GM18951 (cell line): ENCODE measurements around the gene PARD3B.

Experiments used
- POLR2A ChIP-seq: IDR thresholded peaks from 4 replicates; pipeline ENCODE4 v1.6.1; 2011; ENCODE audit warnings: mild to moderate bottlenecking; ENCODE audit not compliant: insufficient read length, insufficient read depth; ENCODE audit errors: extremely low read depth
- in situ Hi-C: fragments of 300-500 bp; cut with MboI; formaldehyde crosslinking; loops from one replicate; pipeline ENCODE4 v1.12.0; 2022; ENCODE audit warnings: low sequenced_read_pairs, mixed read lengths, inconsistent platforms; ENCODE audit not compliant: unreplicated experiment

PARD3B gene

DNA sequence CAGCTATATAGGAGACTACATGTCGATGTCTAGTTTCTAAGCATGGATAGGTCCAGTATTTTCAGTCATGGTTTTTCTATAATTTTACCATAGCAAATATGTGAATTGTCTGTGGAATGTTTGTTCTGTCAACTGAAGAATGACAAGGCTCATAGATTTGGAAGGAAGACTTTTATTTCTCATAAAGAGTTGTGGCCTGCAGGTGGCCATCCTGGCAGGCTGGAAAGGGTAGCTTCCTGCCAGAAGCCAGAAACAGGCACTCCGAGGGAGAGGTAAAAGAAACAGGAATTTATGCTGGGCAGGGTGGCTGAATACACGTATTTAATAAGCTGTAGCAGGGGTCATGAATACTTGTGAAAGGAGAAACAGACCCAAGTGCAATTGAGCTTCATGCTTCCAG lies 182.1 kb downstream of the PARD3B start:
- TF ChIP-seq POLR2A: no peak
- in situ Hi-C loops: no loop called here

GRCh38 chr2:204730603-204731002 lies 185.3 kb downstream of the PARD3B start:
- no peak for TF ChIP-seq POLR2A
- in situ Hi-C loops: no loop called here

DNA sequence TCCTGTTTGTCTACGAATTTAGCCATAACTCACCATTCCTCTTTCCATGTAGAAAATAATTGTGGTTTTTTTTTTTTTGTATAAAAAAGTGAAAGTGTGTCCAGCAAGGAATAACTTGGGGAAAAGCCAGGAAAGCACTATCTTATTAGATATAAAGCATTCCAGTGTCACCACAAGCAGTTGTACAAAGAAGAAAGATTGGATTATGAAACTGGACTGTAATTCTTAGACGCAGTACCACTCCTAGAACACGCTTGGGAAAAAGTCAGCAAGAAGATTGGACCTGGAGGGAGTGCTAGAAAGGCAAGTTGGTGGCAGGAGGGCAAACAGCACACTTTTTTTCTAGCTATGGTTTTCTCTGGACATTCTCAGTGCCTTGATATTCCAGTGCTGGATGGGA lies 186.7 kb downstream of the PARD3B start:
- in situ Hi-C loops: no loop called here
- no peak for TF ChIP-seq POLR2A

DNA sequence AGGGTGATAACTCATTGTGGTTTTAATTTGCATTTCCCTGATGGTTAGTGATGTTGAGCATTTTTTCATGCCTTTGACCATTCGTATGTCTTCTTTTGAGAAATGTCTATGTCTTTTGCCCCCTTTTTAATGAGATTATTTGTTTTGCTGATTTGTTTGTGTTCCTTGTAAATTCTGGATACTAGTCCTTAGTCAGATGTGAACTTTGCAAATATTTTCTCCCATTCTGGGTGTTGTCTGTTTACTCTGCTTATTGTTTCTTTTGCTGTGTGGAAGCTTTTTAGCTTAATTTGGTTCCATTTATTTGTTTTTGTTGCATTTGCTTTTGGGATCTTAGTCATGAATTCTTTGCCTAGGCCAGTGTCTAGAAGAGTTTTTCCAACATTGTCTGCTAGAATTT lies 192.0 kb downstream of the PARD3B start:
- TF ChIP-seq POLR2A: no peak

GRCh38 chr2:204738721-204739120 lies 193.4 kb downstream of the PARD3B start:
- no peak for TF ChIP-seq POLR2A
- in situ Hi-C loops: no loop called here

More for the DNA sequence above, 192.0 kb downstream of the PARD3B start:
- in situ Hi-C loops: no loop called here

DNA sequence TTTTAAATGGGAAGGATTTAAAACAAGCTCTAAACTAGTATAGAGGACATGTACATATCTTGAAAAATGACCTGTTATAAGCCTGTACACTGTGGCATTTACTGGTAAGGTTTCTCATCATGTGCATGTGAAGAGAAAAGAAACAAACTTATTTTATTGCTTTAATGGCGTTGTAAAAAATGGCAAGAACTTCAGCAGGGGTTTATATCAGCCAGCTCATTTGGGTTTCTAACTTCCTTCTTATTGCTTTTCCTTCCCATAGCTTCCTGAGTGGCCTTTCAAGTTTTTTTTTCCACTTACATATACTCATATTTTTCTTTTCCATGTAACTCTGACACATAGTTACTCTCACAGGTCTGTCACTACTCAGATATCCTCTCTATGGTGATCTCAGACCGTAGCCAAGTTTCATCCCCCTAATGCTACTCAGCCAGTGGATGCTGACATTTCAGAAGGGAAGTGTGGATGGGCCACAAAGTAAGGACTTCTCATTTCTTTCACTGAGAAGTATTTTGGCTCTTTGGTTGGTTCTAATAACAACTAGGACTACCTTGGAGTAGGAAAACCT lies 198.2 kb downstream of the PARD3B start:
- TF ChIP-seq POLR2A: no peak
- in situ Hi-C loops: no loop called here

GRCh38 chr2:204744506-204744905 lies 199.2 kb downstream of the PARD3B start:
- TF ChIP-seq POLR2A: no peak
- in situ Hi-C loops: no loop called here

- in situ Hi-C loops: no loop called here
- no peak for TF ChIP-seq POLR2A
These were observed 203.0 kb downstream of the PARD3B start for GRCh38 chr2:204748286-204748685.

- no peak for TF ChIP-seq POLR2A
- in situ Hi-C loops: no loop called here
These were observed 204.0 kb downstream of the PARD3B start for GRCh38 chr2:204749319-204749718.

GRCh38 chr2:204750389-204750788 lies 205.1 kb downstream of the PARD3B start:
- in situ Hi-C loops: no loop called here

GRCh38 chr2:204751472-204751871 lies 206.2 kb downstream of the PARD3B start:
- no peak for TF ChIP-seq POLR2A
- in situ Hi-C loops: no loop called here

More at GRCh38 chr2:204750389-204750788, 205.1 kb downstream of the PARD3B start:
- no peak for TF ChIP-seq POLR2A

GRCh38 chr2:204753841-204754240 lies 208.6 kb downstream of the PARD3B start:
- in situ Hi-C loops: no loop called here
- TF ChIP-seq POLR2A: no peak

GRCh38 chr2:204754898-204755297 lies 209.6 kb downstream of the PARD3B start:
- in situ Hi-C loops: no loop called here
- no peak for TF ChIP-seq POLR2A

DNA sequence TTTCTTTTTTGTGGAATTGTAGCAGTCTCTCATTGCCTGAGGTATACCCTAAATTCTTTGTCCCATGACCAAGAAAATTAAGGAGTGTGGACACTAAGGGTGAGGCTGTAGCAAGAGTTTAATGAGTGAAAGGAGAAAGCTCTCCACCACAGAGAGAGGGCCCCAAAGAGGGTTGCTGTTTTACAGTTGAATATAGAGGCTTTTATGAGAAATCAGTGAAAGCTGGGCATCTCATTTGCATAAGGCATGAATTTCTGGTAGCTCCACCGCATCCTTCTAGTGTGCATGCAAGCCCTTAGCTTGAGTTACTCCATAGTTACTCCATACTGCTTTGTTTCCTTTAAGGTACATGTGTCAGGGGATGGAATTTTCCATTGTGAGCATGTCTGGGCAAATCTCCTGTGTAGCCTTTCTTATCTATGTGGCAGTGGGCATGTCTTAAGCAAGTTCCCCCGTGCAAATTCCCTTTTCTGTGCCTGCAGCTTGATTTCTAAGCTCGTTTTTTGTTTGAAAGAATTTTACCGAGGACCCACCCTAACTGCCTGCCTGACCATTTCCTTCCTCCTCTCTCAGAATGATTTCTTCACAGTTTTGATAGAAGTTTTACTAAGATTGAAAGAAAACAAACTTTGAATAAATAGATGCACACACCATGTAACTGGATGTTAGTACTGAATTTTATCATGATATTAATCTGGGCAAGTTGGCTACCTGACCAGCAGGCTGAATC lies 218.9 kb downstream of the PARD3B start:
- in situ Hi-C loops: no loop called here
- TF ChIP-seq POLR2A: no peak
